Loucy (cell line): ENCODE results near the gene TPCN1.

Source experiments
- CTCF ChIP-seq: fragments of 200-600 bp; sonication (generic); conservative IDR thresholded peaks from 2 replicates; pipeline ENCODE4 v1.5.1; 2014; ENCODE audit warnings: mild to moderate bottlenecking, antibody characterized with exemption, low read length
- EZH2phosphoT487 ChIP-seq: fragments of 200-600 bp; IDR thresholded peaks from 2 replicates; pipeline ENCODE4 v1.6.1; 2018; ENCODE audit warnings: antibody characterized with exemption, mild to moderate bottlenecking, moderate library complexity, borderline replicate concordance

GRCh38 chr12:113237748-113238147 is 16.5 kb downstream of the TPCN1 start:
- TF ChIP-seq CTCF (no peak), EZH2phosphoT487 (no peak)
